ENCODE data around the gene KAT2B. TPM values are rescaled to one million over a fixed set of nuclear protein-coding genes. Genes with fewer than 3 reads are reported as not detected.

KAT2B gene
- polyA plus RNA-seq, 1 donor from 2014 or later = 14.2 TPM

GRCh38 chr3:20022954-20023622, 17.2 kb upstream of the KAT2B start:
- no peaks in the 10 kb centered on the region for H3K9me3 ChIP-seq (ENCODE audit: low read length)
- H3K79me2 ChIP-seq (replicated peaks; ENCODE audit: insufficient read depth, low read length) = no peaks in the 10 kb centered on the region
- no peak overlapping the region for H3K27ac ChIP-seq (ENCODE audit: low read length)
- no peak overlapping the region for H3K4me3 ChIP-seq (ENCODE audit: low read length)
- H3K9me2 ChIP-seq (ENCODE audit: insufficient read depth, low read length) = no peaks in the 10 kb centered on the region
- no peak overlapping the region for H2AFZ ChIP-seq (ENCODE audit: low read depth, low read length)
- TF ChIP-seq MXI1 (conservative IDR thresholded peaks at IDR 0.05; ENCODE audit: poor library complexity, severe bottlenecking) (no peak), REST (IDR thresholded peaks at IDR 0.05; ENCODE audit: borderline replicate concordance) (no peak), RAD21 (conservative IDR thresholded peaks at IDR 0.05) (no peak)
- no peak overlapping the region for H3K9ac ChIP-seq (ENCODE audit: low read length)
- no peaks in the 10 kb centered on the region for H3F3A ChIP-seq (ENCODE audit: insufficient read depth, low read length, poor library complexity, severe bottlenecking)
- no peaks in the 10 kb centered on the region for H3K36me3 ChIP-seq (ENCODE audit: insufficient read depth, low read length)
- H4K20me1 ChIP-seq (ENCODE audit: insufficient read depth) = no peaks in the 10 kb centered on the region
- H3K27me3 ChIP-seq (ENCODE audit: insufficient read depth, low read depth, low read length) = no peaks in the 10 kb centered on the region
- no peak overlapping the region for H3K4me2 ChIP-seq (ENCODE audit: low read length)

GRCh38 chr3:20023623-20024405, 16.4 kb upstream of the KAT2B start:
- H3K9ac ChIP-seq (ENCODE audit: low read length) = no peak overlapping the region
- no peak for TF ChIP-seq POLR2AphosphoS5 (IDR thresholded peaks at IDR 0.05)
- no peak for TF ChIP-seq SMC3 (conservative IDR thresholded peaks at IDR 0.05; ENCODE audit: poor library complexity)
- TF ChIP-seq RAD21 (conservative IDR thresholded peaks at IDR 0.05) = no peak
- TF ChIP-seq EP300 (conservative IDR thresholded peaks at IDR 0.05; ENCODE audit: poor library complexity, severe bottlenecking) = no peak
- TF ChIP-seq MXI1 (conservative IDR thresholded peaks at IDR 0.05; ENCODE audit: poor library complexity, severe bottlenecking) = no peak
- TF ChIP-seq TAF1 (IDR thresholded peaks at IDR 0.05; ENCODE audit: low read depth) = no peak
- no peak overlapping the region for H3K4me3 ChIP-seq (ENCODE audit: low read length)
- H3K36me3 ChIP-seq (ENCODE audit: insufficient read depth, low read length) = no peaks in the 10 kb centered on the region
- H4K20me1 ChIP-seq (ENCODE audit: insufficient read depth) = no peaks in the 10 kb centered on the region
- no peaks in the 10 kb centered on the region for H3K27me3 ChIP-seq (ENCODE audit: insufficient read depth, low read depth, low read length)
- no peak overlapping the region for H2AFZ ChIP-seq (ENCODE audit: low read depth, low read length)
- H3K4me2 ChIP-seq (ENCODE audit: low read length) = no peak overlapping the region
- H3K9me3 ChIP-seq (ENCODE audit: low read length) = no peaks in the 10 kb centered on the region
- H3K79me2 ChIP-seq (replicated peaks; ENCODE audit: insufficient read depth, low read length) = no peaks in the 10 kb centered on the region
- no peaks in the 10 kb centered on the region for H3F3A ChIP-seq (ENCODE audit: insufficient read depth, low read length, poor library complexity, severe bottlenecking)
- H3K27ac ChIP-seq (ENCODE audit: low read length) = no peak overlapping the region
- H3K9me2 ChIP-seq (ENCODE audit: insufficient read depth, low read length) = no peaks in the 10 kb centered on the region

- no peaks in the 10 kb centered on the region for H4K20me1 ChIP-seq (ENCODE audit: insufficient read depth)
- no peak overlapping the region for H3K9ac ChIP-seq (ENCODE audit: low read length)
Observed at GRCh38 chr3:20027136-20027535, 13.1 kb upstream of the KAT2B start.

More at GRCh38 chr3:20027136-20027535, 13.1 kb upstream of the KAT2B start:
- Histone ChIP-seq H3F3A (ENCODE audit: insufficient read depth, low read length, poor library complexity, severe bottlenecking) (no peaks in the 10 kb centered on the region), H3K4me2 (ENCODE audit: low read length) (no peak overlapping the region), H3K4me3 (ENCODE audit: low read length) (no peak overlapping the region), H2AFZ (ENCODE audit: low read depth, low read length) (no peak overlapping the region), H3K36me3 (ENCODE audit: insufficient read depth, low read length) (no peaks in the 10 kb centered on the region), H3K27me3 (ENCODE audit: insufficient read depth, low read depth, low read length) (no peaks in the 10 kb centered on the region), H3K9me3 (ENCODE audit: low read length) (no peaks in the 10 kb centered on the region), H3K79me2 (replicated peaks; ENCODE audit: insufficient read depth, low read length) (no peaks in the 10 kb centered on the region), H3K27ac (ENCODE audit: low read length) (no peak overlapping the region), H3K9me2 (ENCODE audit: insufficient read depth, low read length) (no peaks in the 10 kb centered on the region)
- no peak for TF ChIP-seq EZH2 (IDR thresholded peaks at IDR 0.05; ENCODE audit: borderline replicate concordance, insufficient read depth, low read length, poor library complexity, severe bottlenecking)
- no peak for TF ChIP-seq TAF1 (IDR thresholded peaks at IDR 0.05; ENCODE audit: low read depth)
- no peak for TF ChIP-seq CTCF (IDR thresholded peaks at IDR 0.05; ENCODE audit: poor library complexity, severe bottlenecking)
- TF ChIP-seq MXI1 (conservative IDR thresholded peaks at IDR 0.05; ENCODE audit: poor library complexity, severe bottlenecking) = no peak
- TF ChIP-seq RAD21 (conservative IDR thresholded peaks at IDR 0.05) = no peak
- TF ChIP-seq SMC3 (conservative IDR thresholded peaks at IDR 0.05; ENCODE audit: poor library complexity) = no peak
- no peak for TF ChIP-seq REST (IDR thresholded peaks at IDR 0.05; ENCODE audit: borderline replicate concordance)

Data from neural cell (in vitro differentiated cells).